Activated CD4-positive, alpha-beta T cell treated with anti-CD3 and anti-CD28 coated beads, Interleukin-2, amount 50 U/mL, for 16 hours (primary cell): Measurements from ENCODE around the gene CCDC178.
"Not testable (repeated sequence)": the region's sequence is repeated elsewhere in the genome, so short reads cannot be mapped to it uniquely, and the experiment has no call there.

ENCODE experiments used
- DNase-seq: peaks from one replicate; pipeline ENCODE4 v3.0.0-alpha.2; 2020

The CCDC178 gene

DNA sequence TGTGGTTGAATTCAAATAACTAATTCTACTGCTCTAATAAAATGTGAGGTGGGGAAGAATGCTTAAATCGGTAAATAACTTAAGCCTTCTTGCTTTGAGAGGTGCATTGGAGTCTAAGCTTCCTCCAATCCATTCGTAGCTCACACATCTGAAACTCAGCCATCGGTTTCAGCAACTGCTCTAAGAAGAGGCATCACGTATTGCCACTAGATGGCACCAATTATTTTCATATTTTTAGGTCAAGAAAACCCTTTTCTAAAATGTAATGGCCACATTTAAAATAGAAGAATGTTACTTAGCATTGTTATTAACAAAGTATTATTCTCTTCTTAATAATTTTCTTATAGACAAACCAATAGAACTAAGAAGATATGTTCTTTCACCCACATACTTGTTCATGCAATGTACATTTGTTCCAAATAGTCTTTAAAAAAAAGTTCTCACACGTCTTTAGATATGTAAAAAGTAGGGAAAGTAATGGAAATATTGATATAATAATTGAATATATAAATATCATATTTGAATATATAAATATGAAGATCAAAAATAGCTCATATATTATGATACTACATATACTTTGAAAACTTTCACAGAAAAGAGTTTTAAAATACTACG lies 229.8 kb downstream of the CCDC178 start:
- peak; percentile 6 for DNase-seq

DNA sequence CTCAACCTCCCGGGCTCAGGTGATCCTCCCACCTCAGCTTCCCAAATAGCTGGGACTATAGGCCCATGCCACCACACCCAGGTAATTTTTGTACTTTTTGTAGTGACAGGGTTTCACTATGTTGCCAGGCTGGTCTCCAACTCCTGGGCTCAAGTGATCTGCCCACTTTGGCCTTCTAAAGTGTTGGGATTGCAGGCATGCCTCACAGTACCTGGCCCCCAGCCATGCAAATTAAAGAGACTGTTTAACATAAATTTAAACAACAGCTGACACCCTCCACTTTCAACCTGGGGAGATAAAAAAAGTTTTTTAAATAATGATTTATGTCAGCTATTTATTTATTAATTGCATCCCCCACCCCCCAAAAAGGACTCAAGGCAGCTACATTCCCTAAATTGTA lies 234.7 kb downstream of the CCDC178 start:
- DNase-seq: no peak

DNA sequence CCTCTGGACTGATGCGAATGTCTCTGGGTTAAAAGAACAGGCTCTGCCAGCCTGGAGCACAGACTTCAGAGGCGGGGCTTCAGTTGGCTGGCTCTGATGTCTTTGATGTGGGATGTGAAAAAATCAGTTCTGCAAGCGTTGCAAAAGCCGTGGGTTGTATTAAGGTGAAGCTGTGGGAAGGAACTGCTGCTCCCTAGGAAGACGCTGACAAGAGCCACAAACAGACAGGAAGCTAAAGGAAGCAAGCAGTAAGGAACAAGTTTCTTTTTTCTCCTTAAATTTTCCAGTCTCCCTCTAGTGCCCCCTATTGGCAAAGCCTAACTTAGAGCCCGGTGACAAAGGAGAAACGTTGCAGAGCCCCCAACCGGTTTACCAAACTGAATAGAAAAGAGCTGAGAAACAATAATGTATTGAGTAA lies 239.0 kb downstream of the CCDC178 start:
- DNase-seq: no peak

GRCh38 chr18:33195795-33196194 lies 244.7 kb downstream of the CCDC178 start:
- no peak for DNase-seq

GRCh38 chr18:33194793-33195192 lies 245.7 kb downstream of the CCDC178 start:
- DNase-seq: no peak

DNA sequence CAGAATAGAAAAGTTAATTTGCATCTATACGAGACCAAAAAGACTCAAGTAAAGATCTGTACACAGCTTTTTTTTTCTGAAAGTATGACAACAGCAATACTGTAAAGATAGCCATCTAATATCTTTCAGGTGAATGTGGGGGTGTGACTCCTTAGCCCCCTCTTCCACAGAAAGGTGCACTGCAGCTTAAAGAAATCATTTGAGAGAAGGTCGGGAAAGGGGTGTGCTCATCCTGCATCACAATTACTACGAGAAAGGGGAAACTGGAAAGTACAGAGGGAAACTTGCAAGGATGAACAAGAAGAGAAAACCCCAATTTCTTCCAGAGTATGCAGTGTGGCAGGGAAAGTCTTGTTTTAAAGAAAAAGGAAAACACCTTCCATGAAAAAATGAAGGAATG lies 255.6 kb downstream of the CCDC178 start:
- DNase-seq: no peak

GRCh38 chr18:33184175-33184574 lies 256.3 kb downstream of the CCDC178 start:
- DNase-seq: no peak

DNA sequence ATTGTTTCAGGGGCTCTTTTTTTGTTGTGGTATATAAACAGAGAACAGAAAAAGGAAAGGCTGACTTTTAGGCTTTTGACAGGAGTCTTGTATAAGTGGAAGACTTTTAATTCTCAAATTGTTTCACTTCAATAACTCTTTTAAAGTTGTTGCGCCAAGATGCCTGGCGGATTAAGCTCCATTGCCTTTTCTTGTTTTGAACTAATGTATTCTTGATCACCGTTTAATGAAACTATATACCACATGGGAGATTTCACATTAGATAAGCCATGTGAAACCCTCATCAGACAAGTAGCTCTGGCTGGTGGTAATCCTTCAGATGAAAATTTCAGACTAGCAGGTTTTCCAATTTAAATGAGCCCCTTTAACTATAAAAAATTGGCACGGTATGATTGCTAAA lies 257.4 kb downstream of the CCDC178 start:
- DNase-seq: no peak

DNA sequence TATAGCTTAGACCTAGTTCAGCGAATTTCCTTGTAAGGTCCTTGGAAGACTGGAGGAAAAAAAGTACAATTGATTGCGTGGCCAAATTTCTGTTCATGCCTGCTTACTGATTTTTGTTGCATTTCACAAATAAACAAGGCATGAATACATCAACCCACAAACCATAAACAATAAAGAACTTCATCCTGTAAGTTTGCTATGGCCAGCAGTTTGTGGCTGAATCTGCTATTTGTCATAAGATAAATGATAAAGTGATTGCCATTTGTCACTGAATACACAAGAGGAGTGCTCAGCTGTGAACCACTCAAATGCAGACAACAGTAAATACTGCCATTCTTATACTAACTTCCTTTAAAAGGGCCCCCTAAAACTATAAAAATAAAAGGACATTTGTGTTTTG lies 259.5 kb downstream of the CCDC178 start:
- DNase-seq: no peak

GRCh38 chr18:33169218-33169617 lies 271.3 kb downstream of the CCDC178 start:
- DNase-seq: no peak

DNA sequence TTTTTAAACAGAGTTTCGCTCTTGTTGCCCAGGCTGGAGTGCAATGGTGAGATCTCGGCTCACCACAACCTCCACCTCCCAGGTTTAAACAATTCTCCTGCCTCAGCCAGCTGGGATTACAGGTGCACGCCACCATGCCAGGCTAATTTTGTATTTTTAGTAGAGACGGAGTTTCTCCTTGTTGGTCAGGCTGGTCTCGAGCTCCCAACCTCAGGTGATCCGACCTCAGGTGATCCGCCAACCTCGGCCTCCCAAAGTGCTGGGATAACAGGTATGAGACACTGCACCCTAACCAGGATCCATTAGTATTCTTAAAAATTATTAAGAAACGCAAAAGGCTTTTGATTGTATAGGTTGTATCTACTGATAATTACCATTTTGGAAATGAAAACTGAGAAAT lies 276.4 kb downstream of the CCDC178 start:
- not testable (repeated sequence) for DNase-seq

DNA sequence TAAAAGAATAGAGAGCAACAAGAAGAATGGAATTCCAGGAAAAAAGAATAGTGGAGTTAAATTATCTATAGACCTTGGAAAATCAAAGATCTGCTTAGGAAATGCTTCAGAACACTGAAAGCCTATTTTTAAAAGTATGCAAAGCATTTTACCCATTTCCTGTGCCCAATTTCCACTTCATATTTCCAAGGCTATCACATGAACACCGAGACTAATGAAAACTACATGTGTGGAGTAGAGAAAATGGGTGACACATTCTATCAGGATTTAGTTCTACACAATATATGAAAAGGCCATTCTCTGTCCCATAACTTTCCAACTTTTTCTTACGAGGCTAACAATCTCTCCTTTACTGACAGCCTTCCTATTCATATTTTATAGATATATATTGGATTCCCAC lies 279.4 kb downstream of the CCDC178 start:
- DNase-seq: no peak

DNA sequence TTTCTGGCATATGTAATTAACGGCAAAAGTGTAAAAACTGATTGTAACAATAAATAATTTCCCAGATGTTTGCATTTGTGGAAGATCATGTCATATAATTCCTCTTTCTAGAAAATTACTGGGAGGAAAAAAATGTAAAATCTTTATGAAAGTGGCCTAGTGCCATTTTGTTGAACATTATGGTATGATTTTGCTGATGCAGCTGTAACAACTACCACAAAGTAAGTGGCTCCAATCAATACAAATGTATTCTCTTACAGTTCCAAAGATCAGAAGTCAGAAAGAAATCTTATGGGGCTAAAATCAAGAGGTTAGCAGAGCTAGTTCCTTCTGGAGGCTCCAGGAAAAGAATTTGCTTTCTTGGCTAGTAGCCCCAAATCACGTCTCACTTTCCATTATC lies 281.4 kb downstream of the CCDC178 start:
- no peak for DNase-seq

GRCh38 chr18:33157893-33158292 lies 282.6 kb downstream of the CCDC178 start:
- no peak for DNase-seq

DNA sequence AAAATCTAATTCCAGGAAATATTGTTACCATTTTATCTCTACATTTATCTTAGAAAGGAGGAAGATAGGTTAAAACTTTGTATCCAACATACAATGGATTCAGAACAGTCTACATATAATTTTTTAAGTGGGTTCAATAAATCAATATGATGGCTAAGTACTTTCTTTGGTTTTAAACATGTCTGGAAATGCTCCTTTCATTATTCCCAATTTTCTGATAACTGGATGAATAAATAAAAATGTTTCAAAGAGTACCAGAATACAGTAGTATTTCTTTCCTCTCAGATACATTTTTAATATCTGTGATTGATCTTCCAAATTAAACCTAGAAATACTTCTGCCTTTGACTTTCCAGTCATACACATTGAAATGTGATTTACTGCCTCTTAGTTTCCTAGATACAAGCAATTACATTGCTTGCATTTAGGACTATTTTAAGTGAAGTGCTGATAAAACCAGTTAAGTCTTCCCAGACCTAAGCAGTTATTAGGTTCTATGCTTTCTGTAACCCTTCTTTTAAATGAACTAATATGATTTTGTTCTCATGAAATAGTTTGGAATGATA lies 283.5 kb downstream of the CCDC178 start:
- no peak for DNase-seq

- no peak for DNase-seq
These were observed 286.5 kb downstream of the CCDC178 start for GRCh38 chr18:33154049-33154448.

- DNase-seq: no peak
These were observed 288.1 kb downstream of the CCDC178 start for GRCh38 chr18:33152376-33152775.

DNA sequence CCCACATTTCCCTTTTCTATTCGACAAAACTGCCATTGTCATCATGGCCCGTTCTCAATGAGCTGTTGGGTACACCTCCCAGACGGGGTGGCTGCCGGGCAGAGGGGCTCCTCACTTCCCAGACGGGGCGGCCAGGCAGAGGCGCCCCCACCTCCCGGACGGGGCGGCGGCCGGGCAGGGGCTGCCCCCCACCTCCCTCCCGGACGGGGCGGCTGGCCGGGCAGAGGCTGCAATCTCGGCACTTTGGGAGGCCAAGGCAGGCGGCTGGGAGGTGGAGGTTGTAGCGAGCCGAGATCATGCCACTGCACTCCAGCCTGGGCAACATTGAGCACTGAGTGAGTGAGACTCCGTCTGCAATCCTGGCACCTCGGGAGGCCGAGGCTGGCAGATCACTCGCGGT lies 292.7 kb downstream of the CCDC178 start:
- not testable (repeated sequence) for DNase-seq

DNA sequence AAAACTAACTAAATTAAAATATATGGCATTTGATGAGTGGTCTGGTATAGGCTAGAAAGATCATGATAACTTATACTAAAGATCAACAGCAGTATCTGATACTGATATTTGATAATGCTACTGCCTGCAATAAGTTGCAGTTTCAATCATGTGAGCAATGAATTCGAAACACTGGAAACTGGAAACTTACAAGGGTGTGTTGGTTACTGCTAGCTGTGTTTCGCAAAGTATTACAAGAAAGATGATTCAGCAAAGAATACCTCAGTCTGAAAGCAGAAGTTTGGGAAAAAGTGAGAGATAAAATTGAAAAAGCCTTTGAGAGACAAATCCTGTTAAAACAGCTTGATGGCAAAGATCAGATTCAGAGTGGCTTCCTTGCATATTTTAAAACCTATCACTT lies 294.5 kb downstream of the CCDC178 start:
- no peak for DNase-seq

GRCh38 chr18:33135951-33136660 lies 304.4 kb downstream of the CCDC178 start:
- DNase-seq: no peak

GRCh38 chr18:33132657-33133056 lies 307.9 kb downstream of the CCDC178 start:
- no peak for DNase-seq

DNA sequence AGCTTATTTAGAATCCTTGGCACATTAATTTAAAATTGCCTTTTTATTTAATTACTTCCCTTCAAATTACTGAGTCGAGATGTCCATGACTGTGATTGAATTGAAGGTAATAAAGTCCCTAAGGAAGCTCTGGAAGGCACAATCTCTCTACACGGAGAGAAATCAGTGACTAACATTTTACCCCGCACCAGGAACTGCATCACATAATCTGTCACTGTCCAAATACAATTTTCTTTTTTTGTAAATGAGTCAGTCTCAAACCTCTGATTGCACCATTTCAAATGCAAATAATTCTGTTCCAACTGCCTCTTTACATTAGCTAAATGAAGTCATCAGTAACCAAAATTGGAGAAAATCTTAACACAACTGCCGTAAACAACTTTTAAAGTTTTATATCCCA lies 311.9 kb downstream of the CCDC178 start:
- DNase-seq: no peak

- DNase-seq: no peak
These were observed 316.5 kb downstream of the CCDC178 start for GRCh38 chr18:33123862-33124518.

- DNase-seq: no peak
These were observed 324.1 kb downstream of the CCDC178 start for GRCh38 chr18:33116376-33116775.
